Fibroblast of lung (primary cell): ENCODE measurements around the gene CDCA7L. TPM values are rescaled to one million over a fixed set of nuclear protein-coding genes. Genes with fewer than 3 reads are reported as not detected.

Experiments used
- DNase-seq, 2 donors: peaks; one replicate each; pipeline versions ENCODE4 v3.0.0 to v3.0.0-alpha.2; 2010; ENCODE audit warnings: low read depth in 2 of 2
- H2AFZ ChIP-seq: 2 replicates; pipeline ENCODE4 v1.5.1; 2012; ENCODE audit warnings: low read length, control low read depth, inconsistent platforms
- H3K27ac ChIP-seq: 2 replicates; pipeline ENCODE4 v1.5.1; 2011; ENCODE audit warnings: low read length, control low read depth; ENCODE audit not compliant: insufficient read depth
- H3K27me3 ChIP-seq: 2 replicates; pipeline ENCODE4 v1.5.1; 2011; ENCODE audit warnings: mild to moderate bottlenecking, low read length; ENCODE audit not compliant: control insufficient read depth, insufficient read depth
- H3K36me3 ChIP-seq: 2 replicates; pipeline ENCODE4 v1.5.1; 2011; ENCODE audit warnings: low read length; ENCODE audit not compliant: control insufficient read depth, insufficient read depth
- H3K4me1 ChIP-seq: 2 replicates; pipeline ENCODE4 v1.5.1; 2011; ENCODE audit warnings: low read length; ENCODE audit not compliant: control insufficient read depth, insufficient read depth; ENCODE audit errors: extremely low read depth
- H3K4me2 ChIP-seq: 2 replicates; pipeline ENCODE4 v1.5.1; 2011; ENCODE audit warnings: low read length, control low read depth; ENCODE audit not compliant: insufficient read depth; ENCODE audit errors: extremely low read depth
- H3K4me3 ChIP-seq, 4 experiments: fragments of 200-600 bp in 1 of 4; sonication (generic) in 1 of 4; replicated peaks in 1 of 4; 2 replicates each; pipeline ENCODE4 v1.5.1; 2011 to 2016; ENCODE audit warnings: low read length in 4 of 4, low read depth in 3 of 4, mild to moderate bottlenecking in 3 of 4, control low read depth in 2 of 4, inconsistent platforms in 1 of 4, mixed read lengths in 1 of 4; ENCODE audit not compliant: insufficient read depth in 1 of 4; ENCODE audit errors: control extremely low read depth in 1 of 4
- H3K79me2 ChIP-seq: 2 replicates; pipeline ENCODE4 v1.5.1; 2012; ENCODE audit warnings: mild to moderate bottlenecking, low read length, inconsistent platforms; ENCODE audit not compliant: control insufficient read depth, insufficient read depth
- H3K9ac ChIP-seq: 2 replicates; pipeline ENCODE4 v1.5.1; 2011; ENCODE audit warnings: mild to moderate bottlenecking, low read length, control low read depth; ENCODE audit not compliant: insufficient read depth
- H3K9me3 ChIP-seq: 2 replicates; pipeline ENCODE4 v1.5.1; 2012; ENCODE audit warnings: low read depth, low read length; ENCODE audit not compliant: control insufficient read depth, insufficient read depth
- H4K20me1 ChIP-seq: 2 replicates; pipeline ENCODE4 v1.5.1; 2011; ENCODE audit warnings: low read length; ENCODE audit not compliant: control insufficient read depth, insufficient read depth; ENCODE audit errors: extremely low read depth
- CTCF ChIP-seq, 2 donors: IDR thresholded peaks in 1 of 2; conservative IDR thresholded peaks in 1 of 2; 1 replicate in 1 of 2; 2 replicates in 1 of 2; pipeline ENCODE4 v1.5.1; 2011 to 2012; ENCODE audit warnings: low read length in 2 of 2, control low read depth in 1 of 2, inconsistent platforms in 1 of 2, low read depth in 1 of 2, mild to moderate bottlenecking in 1 of 2
- EZH2 ChIP-seq: IDR thresholded peaks from 2 replicates; pipeline ENCODE4 v1.5.1; 2012; ENCODE audit warnings: low read length, control low read depth, mild to moderate bottlenecking; ENCODE audit errors: missing control alignments
- polyA plus RNA-seq, 2 donors: library from polyadenylated mRNA; depleted of rRNA in 1 of 2; stranded (reverse) in 1 of 2; unstranded in 1 of 2; fragments of >200 nt; gene quantifications; 2 replicates each; pipeline ENCODE4 v1.2.1, GENCODE V29; 2011 to 2012; ENCODE audit warnings: missing spikeins in 1 of 2
- total RNA-seq: library from RNA; depleted of rRNA; stranded (reverse); fragments of >200 nt; gene quantifications from 2 replicates; pipeline ENCODE4 v1.2.1, GENCODE V29; 2014

Gene CDCA7L
- total and polyA plus RNA-seq, 2 donors (not counting 1 experiment from before 2014, with no cell fraction given) = 25.3 to 29.1 TPM

GRCh38 chr7:21941611-21942141 is 4.0 kb downstream of the CDCA7L start:
- Histone ChIP-seq H3K4me2 (no peak overlapping the region), H3K79me2 (peaks cover 10% of the 10 kb centered on the region)

DNA sequence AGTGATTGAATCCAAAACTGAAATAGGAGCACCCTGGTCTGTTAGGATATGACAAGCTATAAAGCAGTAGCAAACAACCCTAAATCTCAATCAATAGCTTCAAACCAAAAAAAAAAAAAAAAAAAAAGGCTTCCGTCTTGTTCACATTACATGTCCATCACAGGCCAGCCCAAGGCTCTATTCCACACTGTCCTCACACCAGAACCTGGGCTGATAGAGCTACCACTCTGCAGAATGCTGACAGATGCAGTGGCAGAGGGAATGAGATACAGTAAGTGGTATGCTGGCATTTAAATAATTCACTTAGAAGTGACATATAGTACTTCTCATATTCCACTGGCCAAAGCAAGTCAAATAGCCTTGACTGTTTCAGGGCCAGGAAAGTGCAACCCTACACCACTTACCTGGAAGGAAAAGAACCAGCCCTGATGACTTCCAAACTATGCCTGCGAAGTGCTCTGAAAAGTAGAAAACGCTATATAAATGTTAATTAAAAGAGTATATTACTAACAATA is 5.8 kb downstream of the CDCA7L start:
- TF ChIP-seq CTCF (conservative IDR thresholded peaks at IDR 0.05 in 1 of 2, IDR thresholded peaks at IDR 0.05 in 1 of 2; ENCODE audit: low read depth in 1 of 2, low read length in 2 of 2) = no peak
- no peaks in the 10 kb centered on the region for H4K20me1 ChIP-seq
- H3K4me3 ChIP-seq = no peak overlapping the region
- H3K9ac ChIP-seq = no peak overlapping the region
- H3K9me3 ChIP-seq = no peaks in the 10 kb centered on the region
- no peak overlapping the region for H3K4me2 ChIP-seq
- H2AFZ ChIP-seq = no peak overlapping the region
- H3K36me3 ChIP-seq = no peaks in the 10 kb centered on the region
- no peak for DNase-seq
- no peaks in the 10 kb centered on the region for H3K4me1 ChIP-seq
- no peaks in the 10 kb centered on the region for H3K27me3 ChIP-seq
- peaks cover 10% of the 10 kb centered on the region for H3K79me2 ChIP-seq
- H3K27ac ChIP-seq = no peak overlapping the region

More at GRCh38 chr7:21941611-21942141, 4.0 kb downstream of the CDCA7L start:
- Histone ChIP-seq H3K36me3 (no peaks in the 10 kb centered on the region), H3K4me3 (no peak overlapping the region), H3K4me1 (peaks cover 2% of the 10 kb centered on the region), H3K9me3 (no peaks in the 10 kb centered on the region), H2AFZ (no peak overlapping the region), H4K20me1 (no peaks in the 10 kb centered on the region), H3K9ac (no peak overlapping the region), H3K27ac (no peak overlapping the region), H3K27me3 (no peaks in the 10 kb centered on the region)
- peak in 1 of 2 donors; percentile 66 for DNase-seq
- TF ChIP-seq CTCF (conservative IDR thresholded peaks at IDR 0.05 in 1 of 2, IDR thresholded peaks at IDR 0.05 in 1 of 2; ENCODE audit: low read depth in 1 of 2, low read length in 2 of 2) (no peak), EZH2 (no peak)

DNA sequence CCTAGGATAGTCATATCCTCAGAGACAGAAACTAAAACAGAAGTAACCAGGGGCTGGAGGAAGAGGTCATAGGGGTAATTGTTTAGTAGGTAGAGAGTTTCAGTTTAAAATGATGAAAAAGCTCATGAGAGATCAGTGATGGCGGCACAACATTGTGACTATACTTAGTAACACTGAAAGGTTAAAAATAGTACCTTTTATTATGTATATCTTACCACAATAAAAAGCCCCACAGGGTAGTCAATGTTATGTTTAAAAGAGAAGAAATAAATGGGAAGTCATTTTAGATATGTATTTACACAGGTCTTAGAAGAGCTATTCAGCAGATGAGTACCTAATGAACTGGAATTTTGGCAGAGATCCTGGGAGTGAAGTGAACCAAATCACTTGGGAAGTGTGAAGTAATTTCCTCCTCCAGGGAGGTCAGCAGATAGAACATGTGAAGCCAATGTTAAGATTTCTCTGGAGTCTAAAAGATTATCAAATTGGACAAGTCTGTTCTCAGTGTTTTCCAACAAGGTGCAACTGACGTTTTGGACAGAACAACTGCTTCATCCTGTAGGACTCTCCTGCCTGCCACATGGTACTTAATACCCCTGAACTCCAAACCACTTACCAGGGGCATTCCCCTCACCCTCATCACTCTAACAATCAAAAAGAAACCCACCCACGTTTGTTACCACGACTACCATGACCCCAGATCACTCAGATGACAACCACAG is 6.4 kb downstream of the CDCA7L start:
- no peaks in the 10 kb centered on the region for H3K4me1 ChIP-seq
- H3K4me3 ChIP-seq = no peak overlapping the region
- no peak for TF ChIP-seq EZH2
- TF ChIP-seq CTCF (conservative IDR thresholded peaks at IDR 0.05 in 1 of 2, IDR thresholded peaks at IDR 0.05 in 1 of 2; ENCODE audit: low read depth in 1 of 2, low read length in 2 of 2) = no peak
- no peaks in the 10 kb centered on the region for H4K20me1 ChIP-seq
- no peaks in the 10 kb centered on the region for H3K36me3 ChIP-seq
- H3K79me2 ChIP-seq = peaks cover 10% of the 10 kb centered on the region
- H3K9ac ChIP-seq = no peak overlapping the region
- H2AFZ ChIP-seq = no peak overlapping the region
- H3K9me3 ChIP-seq = no peaks in the 10 kb centered on the region
- DNase-seq = peak in 1 of 2 donors; percentile 70
- H3K27ac ChIP-seq = no peak overlapping the region
- H3K4me2 ChIP-seq = no peak overlapping the region
- no peaks in the 10 kb centered on the region for H3K27me3 ChIP-seq
